GM18907 (cell line): ENCODE measurements around the gene CALM3.
A peak's percentile ranks its signal among the peaks of the same experiment; 100 is the strongest.

ENCODE experiments used
- ATAC-seq: cut with Tn5 transposase; IDR thresholded peaks from one replicate; pipeline ENCODE4 v1.9.1; 2021; ENCODE audit warnings: mild to moderate bottlenecking, moderate library complexity; ENCODE audit not compliant: unreplicated experiment

CALM3 gene

GRCh38 chr19:46599716-46600373 lies 1.3 kb upstream of the CALM3 start:
- no peak for ATAC-seq

- ATAC-seq: peak; percentile 88
Observed at GRCh38 chr19:46600384-46601317, 479 bp upstream of the CALM3 start.

GRCh38 chr19:46602392-46603194 lies 1.5 kb downstream of the CALM3 start:
- ATAC-seq: no peak

DNA sequence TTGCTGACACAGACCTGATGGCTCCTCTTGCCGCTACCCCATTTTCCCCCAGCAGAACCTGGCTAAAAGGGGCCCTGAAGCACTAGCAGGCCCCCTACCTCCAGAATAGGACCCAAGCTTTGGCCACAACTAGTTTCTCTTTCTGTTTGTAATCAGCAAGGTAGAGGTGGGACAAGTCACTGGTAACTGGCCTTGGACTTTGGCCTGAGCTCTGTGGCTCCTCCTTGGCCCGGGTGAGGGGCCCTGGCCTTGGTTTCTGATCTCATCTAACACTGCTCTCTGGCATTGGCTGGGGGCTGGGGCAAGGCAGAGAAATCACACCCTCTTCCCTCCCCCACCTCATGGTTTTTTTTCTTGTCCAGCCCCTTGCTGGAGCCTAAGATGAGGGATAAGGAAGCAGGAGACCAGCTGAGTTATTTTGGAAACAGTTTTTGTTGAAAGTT lies 2.1 kb downstream of the CALM3 start:
- no peak for ATAC-seq

- ATAC-seq: no peak
Observed at GRCh38 chr19:46603752-46604231, 2.7 kb downstream of the CALM3 start.

DNA sequence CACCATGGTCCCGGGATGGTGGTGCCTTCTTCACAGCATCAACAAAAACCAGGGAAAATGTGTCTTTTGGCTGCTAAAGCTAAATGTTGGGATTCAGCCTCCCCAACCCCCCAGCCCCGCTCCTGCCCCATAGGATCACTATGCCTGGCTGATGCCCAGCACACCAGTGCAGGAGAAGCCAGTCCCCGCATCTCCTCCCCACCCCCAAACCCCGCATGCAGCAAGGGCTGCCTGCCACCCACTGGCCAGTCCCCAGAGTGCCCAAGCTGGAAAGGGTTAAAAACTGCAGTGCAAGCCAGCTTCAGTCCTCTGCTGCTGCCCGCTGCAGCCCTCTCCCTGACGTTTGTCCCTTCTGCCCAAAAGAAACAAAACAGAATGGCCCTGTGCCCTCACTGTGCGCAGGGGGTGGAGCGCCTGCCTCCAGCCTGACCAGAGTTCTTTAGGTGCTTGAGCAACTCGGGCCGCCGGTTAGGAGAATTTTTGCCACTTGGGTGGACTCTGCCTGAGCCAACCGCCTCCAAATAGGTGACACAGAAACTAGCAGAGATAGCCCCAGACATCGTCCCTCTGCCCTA lies 3.7 kb downstream of the CALM3 start:
- no peak for ATAC-seq

GRCh38 chr19:46605356-46605821 lies 4.3 kb downstream of the CALM3 start:
- ATAC-seq: no peak

DNA sequence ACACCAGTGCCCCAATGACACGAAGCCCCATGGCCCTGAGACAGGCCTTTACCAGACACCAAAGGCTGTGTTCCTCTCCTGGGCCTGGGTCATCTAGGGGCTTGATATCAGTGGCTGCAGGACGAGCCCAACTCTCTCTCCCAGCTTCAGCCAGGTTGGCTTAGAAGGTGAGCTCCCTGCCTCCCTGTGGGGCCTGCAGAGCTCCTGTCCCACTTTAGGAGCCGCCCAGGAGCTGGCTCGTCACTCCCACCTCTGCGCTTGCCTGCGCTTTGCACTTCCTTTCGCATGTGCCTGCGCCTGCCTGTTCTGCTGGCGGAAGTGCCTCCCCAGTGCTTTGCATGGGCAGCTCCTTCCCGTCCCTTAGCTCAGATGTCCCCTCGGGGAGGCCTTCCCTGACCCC lies 4.9 kb downstream of the CALM3 start:
- no peak for ATAC-seq

DNA sequence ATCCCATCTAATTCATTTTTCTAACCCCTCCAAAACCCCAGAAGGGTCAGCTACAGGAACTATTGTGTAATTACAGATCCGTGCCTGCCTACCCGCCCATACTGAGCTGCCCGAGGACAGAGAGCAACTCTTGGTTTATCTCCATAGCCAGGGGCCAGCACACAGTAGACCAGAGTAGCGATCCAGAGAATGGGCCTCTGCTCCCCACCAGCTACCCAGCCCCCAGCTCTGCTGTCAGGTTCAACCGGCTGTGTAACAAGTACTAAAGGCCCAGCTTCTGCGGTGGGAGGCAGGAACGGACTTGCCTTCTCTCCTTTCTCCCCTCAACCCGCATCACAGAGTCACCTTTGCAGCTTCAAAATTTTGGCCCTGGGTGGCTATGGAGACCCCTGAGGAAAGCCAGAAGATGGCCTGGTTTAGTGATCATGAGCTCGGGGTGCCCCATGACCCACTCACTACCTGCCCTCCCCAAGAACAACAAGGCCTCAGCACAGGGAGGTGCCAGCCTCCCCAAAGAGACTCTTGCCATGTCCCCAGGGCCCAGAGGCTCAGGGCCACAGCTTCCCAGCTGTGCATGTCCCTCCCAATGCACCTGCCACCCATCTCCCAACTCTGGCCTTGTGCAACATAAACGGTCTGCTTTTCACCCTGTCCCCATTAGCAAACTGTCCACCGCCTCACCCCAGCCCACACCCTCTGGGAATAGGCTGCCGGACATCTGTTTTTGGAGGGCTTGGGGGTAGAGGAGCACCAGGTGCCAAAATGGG lies 5.7 kb downstream of the CALM3 start:
- no peak for ATAC-seq

DNA sequence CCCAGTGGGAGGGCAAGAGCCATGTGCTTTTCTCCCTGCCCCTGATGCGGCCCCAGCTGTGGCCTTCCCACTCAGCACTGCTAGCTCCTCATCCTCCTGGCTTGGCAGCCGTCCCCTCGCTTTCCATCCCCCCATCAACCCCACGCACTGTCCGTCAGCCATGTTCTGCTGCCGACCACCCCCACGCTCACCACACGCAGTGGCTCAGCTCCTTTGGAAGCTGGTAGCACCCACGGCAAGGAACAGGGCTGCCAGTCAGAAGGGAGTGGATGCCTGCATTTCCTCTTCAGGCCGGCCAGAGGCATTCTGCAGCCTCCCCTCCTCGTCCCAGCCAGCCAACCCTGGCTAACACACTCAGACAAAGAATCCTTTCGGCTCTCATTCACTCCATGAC lies 6.3 kb downstream of the CALM3 start:
- no peak for ATAC-seq

- ATAC-seq: no peak
Observed at GRCh38 chr19:46608178-46608577, 7.0 kb downstream of the CALM3 start.

DNA sequence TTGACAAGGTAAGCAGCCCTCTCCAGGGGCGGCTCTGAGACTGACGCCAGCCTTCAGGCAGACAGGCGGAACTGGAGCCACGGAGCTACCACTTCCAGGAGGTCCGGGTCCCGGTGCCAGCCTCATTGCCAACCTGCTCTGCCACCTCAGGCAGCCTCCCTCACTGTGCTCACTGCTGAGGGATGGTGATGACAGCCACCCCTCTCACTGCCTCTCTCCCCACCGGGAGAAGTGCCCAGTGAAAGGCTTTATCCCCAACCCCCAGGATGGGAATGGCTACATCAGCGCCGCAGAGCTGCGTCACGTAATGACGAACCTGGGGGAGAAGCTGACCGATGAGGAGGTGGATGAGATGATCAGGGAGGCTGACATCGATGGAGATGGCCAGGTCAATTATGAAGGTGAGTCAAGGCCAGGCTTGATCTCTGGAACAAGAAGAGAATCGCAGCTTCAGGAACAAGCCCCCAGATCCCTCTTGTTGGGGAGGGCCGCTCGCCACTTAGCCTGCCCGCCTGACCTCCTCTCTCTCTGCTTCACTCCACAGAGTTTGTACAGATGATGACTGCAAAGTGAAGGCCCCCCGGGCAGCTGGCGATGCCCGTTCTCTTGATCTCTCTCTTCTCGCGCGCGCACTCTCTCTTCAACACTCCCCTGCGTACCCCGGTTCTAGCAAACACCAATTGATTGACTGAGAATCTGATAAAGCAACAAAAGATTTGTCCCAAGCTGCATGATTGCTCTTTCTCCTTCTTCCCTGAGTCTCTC lies 7.6 kb downstream of the CALM3 start:
- no peak for ATAC-seq

- ATAC-seq: no peak
Observed at GRCh38 chr19:46609511-46610412, 8.6 kb downstream of the CALM3 start.

- no peak for ATAC-seq
Observed at GRCh38 chr19:46610413-46610775, 9.3 kb downstream of the CALM3 start.

GRCh38 chr19:46610851-46611770 lies 10.0 kb downstream of the CALM3 start:
- ATAC-seq: no peak

- ATAC-seq: no peak
Observed at GRCh38 chr19:46611776-46612175, 10.6 kb downstream of the CALM3 start.

DNA sequence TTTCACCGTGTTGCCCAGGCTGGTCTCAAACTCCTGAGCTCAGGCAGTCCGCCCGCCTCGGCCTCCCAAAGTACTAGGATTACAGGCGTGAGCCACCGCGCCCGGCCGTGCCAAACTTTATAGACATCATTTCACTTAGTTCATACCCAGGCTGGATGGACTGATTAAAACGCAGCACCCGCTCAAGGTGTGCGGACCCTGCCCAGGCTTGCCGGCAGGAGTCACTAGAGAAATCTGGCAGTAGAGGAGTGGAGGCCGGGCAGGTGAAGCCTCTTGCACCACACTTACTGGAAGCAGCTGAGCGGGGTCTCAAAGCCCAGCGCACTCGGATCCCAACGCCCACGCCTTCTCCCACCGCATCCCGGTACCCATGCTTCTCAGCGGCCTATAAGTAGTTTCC lies 12.4 kb downstream of the CALM3 start:
- ATAC-seq: no peak
